Stimulated activated CD8-positive, alpha-beta memory T cell treated with anti-CD3 and anti-CD28 coated beads, Interleukin-7, amount 100 ng/mL, for 4 hours (primary cell): Measurements from ENCODE around the gene RPL12.
"Not testable (repeated sequence)": the region's sequence is repeated elsewhere in the genome, so short reads cannot be mapped to it uniquely, and the experiment has no call there.

Source experiments
- DNase-seq, 2 donors: peaks; one replicate each; pipeline ENCODE4 v3.0.0-alpha.2; 2020; ENCODE audit warnings: low read depth in 2 of 2

The RPL12 gene

GRCh38 chr9:127467621-127468020, 16.4 kb upstream of the RPL12 start:
- DNase-seq = no peak

GRCh38 chr9:127466407-127466917, 15.3 kb upstream of the RPL12 start:
- DNase-seq = not testable (repeated sequence)

GRCh38 chr9:127463911-127464310, 12.7 kb upstream of the RPL12 start:
- no peak for DNase-seq

GRCh38 chr9:127463382-127463781, 12.2 kb upstream of the RPL12 start:
- no peak for DNase-seq

GRCh38 chr9:127458921-127459320, 7.7 kb upstream of the RPL12 start:
- no peak for DNase-seq

- DNase-seq = no peak
Measured at GRCh38 chr9:127457191-127457878, 6.1 kb upstream of the RPL12 start.

- DNase-seq = peak in 1 of 2 donors; percentile 12
Measured at GRCh38 chr9:127455324-127455992, 4.3 kb upstream of the RPL12 start.

- DNase-seq = no peak
Measured at GRCh38 chr9:127452691-127453090, 1.5 kb upstream of the RPL12 start.

- peak in 1 of 2 donors; percentile 21 for DNase-seq
Measured at GRCh38 chr9:127451858-127452656, 851 bp upstream of the RPL12 start.

- no peak for DNase-seq
Measured at GRCh38 chr9:127451608-127451857, 327 bp upstream of the RPL12 start.

GRCh38 chr9:127450243-127450760, 904 bp downstream of the RPL12 start:
- DNase-seq = no peak

GRCh38 chr9:127449332-127449966, 1.8 kb downstream of the RPL12 start:
- no peak for DNase-seq

GRCh38 chr9:127448112-127448805, 2.9 kb downstream of the RPL12 start:
- no peak for DNase-seq

GRCh38 chr9:127447416-127448111, 3.6 kb downstream of the RPL12 start:
- DNase-seq = no peak

- DNase-seq = no peak
Measured at GRCh38 chr9:127446713-127447415, 4.3 kb downstream of the RPL12 start.

GRCh38 chr9:127445851-127446712, 5.1 kb downstream of the RPL12 start:
- no peak for DNase-seq

- DNase-seq = no peak
Measured at GRCh38 chr9:127444921-127445850, 6.0 kb downstream of the RPL12 start.

GRCh38 chr9:127444283-127444920, 6.8 kb downstream of the RPL12 start:
- DNase-seq = no peak
